NCI-H2196 treated with DMSO at 0.1 percent for 48 hours (cell line): ENCODE results near the gene ARHGAP31.
A peak's percentile ranks its signal among the peaks of the same experiment; 100 is the strongest.
"Not testable (repeated sequence)": the region's sequence is repeated elsewhere in the genome, so short reads cannot be mapped to it uniquely, and the experiment has no call there.

Experiments
- DNase-seq: peaks from one replicate; lab custom pipeline; 2025; ENCODE audit not compliant: unreplicated experiment; lab: John Stamatoyannopoulos, UW

The ARHGAP31 gene, protein sequence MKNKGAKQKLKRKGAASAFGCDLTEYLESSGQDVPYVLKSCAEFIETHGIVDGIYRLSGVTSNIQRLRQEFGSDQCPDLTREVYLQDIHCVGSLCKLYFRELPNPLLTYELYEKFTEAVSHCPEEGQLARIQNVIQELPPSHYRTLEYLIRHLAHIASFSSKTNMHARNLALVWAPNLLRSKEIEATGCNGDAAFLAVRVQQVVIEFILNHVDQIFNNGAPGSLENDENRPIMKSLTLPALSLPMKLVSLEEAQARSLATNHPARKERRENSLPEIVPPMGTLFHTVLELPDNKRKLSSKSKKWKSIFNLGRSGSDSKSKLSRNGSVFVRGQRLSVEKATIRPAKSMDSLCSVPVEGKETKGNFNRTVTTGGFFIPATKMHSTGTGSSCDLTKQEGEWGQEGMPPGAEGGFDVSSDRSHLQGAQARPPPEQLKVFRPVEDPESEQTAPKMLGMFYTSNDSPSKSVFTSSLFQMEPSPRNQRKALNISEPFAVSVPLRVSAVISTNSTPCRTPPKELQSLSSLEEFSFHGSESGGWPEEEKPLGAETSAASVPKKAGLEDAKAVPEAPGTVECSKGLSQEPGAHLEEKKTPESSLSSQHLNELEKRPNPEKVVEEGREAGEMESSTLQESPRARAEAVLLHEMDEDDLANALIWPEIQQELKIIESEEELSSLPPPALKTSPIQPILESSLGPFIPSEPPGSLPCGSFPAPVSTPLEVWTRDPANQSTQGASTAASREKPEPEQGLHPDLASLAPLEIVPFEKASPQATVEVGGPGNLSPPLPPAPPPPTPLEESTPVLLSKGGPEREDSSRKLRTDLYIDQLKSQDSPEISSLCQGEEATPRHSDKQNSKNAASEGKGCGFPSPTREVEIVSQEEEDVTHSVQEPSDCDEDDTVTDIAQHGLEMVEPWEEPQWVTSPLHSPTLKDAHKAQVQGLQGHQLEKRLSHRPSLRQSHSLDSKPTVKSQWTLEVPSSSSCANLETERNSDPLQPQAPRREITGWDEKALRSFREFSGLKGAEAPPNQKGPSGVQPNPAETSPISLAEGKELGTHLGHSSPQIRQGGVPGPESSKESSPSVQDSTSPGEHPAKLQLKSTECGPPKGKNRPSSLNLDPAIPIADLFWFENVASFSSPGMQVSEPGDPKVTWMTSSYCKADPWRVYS (N-terminal part only)

DNA sequence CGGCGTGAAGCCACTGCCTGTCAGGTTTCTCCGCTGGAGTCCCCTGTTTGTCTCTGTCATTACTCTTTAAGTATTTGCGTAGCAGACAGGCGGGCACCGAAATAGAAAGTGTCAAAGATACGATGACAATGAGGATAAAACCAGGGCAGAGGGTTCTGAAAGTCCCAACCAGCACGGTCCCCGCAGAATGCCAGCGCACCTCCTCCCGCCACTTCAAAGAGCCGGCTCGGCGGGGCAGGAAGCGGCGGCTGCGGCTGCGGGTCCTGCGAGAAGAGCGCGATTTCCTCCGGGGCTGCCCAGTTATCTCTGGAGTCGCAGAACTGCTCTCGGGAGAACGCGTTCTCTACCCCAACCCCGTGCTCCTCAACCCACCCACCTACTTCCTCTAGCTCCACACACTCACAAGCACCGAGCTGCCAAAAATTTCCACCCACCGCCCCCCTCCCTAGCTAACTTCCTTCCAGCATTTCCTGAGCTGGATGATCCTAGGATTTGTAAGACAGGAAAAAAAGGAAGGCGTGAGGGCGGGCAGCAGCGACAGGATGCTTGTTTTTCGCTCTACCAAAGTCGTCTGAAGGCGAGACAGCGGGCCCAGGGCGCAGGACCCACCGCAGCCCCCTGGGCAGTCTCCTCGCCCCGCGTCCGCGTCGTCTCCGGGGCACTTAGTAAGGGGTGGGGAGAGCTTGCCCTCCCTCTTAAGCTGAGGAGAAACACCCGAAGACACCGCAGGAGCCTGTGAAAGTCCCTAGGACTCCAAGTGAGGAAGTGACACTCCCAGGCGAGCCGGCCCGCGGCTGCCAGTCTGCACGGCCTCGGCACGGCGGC, at the start of gene ARHGAP31:
TSS of gene ARHGAP31 (plus strand) at position 513 of the 825 bp plus-strand sequence. CDS start 522 bp downstream, outside the sequence.
- no peak for DNase-seq

GRCh38 chr3:119245778-119246177, 48.4 kb upstream of the ARHGAP31 start:
- DNase-seq, result peak; percentile 69

DNA sequence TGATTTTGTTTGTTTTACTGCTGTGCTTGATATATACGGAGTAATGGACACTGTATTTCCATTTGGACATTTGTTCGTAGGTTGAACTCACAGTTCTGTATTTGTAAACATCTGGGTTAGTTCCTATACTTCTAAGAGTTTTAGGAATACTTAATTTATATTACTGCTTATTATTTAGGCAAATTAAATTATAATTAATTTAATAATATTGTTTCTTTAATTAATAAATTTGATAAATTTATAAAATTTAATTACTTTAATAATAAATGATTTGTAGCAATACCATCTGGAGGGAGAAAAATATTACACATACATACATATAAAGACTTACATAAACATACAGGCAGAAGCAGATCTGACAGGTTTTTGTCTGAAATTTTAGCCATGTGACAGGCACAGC, 39.0 kb upstream of the ARHGAP31 start:
- no peak for DNase-seq

- no peak for DNase-seq
These were observed 37.1 kb upstream of the ARHGAP31 start for GRCh38 chr3:119257111-119257510.

DNA sequence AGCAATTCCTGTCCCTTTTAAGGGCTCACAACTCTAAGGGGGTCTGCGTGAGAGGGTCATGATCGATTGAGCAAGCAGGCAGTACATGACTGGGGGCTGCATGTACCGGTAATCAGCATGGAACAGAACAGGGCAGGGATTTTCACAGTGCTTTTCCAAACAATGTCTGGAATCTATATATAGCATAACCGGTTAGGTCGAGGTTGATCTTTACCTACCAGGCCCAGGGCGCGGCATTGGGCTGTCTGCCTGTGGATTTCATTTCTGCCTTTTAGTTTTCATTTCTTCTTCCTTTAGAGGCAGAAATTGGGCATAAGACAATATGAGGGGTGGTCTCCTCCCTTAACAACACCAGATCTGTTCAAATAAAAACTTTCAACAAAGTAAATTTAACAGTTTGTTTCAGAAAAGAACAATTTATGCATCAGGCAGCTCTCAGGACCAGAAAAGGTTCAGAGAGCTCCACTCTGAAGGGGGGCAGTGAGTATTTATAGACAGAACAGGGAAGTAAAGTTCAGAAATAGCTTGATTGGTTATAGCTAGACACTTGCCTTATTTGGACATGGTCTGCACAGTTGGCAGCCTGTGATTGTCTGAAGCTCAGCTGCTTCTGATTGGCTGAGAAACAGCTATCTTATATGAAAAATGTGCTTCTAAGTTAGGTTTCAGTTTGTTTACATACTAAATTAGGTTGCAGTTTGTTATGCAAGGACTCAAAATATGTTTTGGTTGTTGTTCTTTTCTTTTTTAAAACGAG, 36.4 kb upstream of the ARHGAP31 start:
- DNase-seq, result no peak

DNA sequence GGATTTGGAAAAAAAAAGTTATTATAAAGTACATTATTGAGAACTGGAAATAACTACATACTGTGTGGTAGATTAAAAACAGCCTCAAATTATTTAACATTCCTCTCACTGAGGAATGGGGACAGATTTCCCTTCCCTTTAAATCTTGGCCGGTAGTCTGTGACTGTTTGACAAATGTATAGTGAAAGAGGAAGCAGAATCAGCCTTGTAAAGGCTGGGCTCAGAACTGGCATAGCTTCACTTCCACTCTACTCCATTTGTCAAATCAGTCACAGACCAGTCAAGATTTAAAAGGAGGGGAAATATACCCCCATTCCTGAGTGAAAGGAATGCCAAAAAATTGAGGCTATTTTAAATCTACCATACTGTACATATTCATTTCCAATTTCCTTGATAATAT, 35.3 kb upstream of the ARHGAP31 start:
- no peak for DNase-seq

DNA sequence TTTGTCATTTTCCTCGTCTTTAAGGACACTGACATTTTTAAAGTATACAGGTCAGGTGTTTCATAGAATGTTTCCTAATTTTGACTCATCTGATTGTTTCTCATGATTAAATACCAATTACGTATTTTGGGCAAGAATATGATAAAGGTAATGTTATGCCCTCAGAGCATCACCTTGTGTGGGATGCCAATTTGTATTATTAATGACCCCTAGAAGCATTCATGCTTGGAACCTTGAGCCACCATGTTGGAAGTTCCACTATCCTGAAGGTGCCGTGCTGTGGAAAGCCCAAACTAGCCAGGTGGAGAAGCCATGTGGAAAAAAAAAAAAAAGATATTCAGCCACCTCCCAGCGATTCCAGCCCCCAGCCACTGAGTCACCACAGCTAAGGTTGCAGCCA, 34.4 kb upstream of the ARHGAP31 start:
- DNase-seq, result no peak

DNA sequence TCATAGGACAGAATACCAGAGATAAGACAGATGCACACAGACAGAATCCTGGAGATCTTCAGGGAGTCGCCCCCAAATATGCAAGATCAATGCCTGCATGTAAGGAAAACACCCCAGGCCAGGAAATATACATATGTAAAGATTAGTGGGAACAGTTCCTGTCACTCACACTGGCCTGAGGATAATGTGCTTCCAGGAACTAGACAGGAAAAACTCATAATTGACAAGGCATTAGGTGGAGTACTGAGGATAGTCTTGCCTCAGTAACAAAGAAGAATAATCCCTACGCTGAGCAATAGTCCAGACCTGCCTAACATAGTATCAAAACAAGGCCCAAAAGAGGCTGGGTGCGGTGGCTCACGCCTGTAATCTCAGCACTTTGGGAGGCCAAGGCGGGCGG, 33.1 kb upstream of the ARHGAP31 start:
- no peak for DNase-seq

DNA sequence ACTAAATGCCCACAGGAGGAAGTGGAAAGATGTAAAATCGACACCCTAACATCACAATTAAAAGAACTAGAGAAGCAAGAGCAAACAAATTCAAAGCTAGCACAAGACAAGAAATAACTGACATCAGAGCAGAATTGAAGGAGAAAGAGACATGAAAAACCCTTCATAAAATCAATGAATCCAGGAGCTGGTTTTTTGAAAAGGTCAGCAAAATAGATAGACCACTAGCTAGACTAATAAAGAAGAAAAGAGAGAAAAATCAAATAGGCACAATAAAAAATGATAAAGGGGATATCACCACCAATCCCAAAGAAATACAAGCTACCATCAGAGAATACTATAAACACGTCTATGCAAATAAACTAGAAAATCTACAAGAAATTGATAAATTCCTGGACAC, 24.0 kb upstream of the ARHGAP31 start:
- DNase-seq, result not testable (repeated sequence)

- DNase-seq, result no peak
These were observed 17.5 kb upstream of the ARHGAP31 start for GRCh38 chr3:119276680-119277079.

DNA sequence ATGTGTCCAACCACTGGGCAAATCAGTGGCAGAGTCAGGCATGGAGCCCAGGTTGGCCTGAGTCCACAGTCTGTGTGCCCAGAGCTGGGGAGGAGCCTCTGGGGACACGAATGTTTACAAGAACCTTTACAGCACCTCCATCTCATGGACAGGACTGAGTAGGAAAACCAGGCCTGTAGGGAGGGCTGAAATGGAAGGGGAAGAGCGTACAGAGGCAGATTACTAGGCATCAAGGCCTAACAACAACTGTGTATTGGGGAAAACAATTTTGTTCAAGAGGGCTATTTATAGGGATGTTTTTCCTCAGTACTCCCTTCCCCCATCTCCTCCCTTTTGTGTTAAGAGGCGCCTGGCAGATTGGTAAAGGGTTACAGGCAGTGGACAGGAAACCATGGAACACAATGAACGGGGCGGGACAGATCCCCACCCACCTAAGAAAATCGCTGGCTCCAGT, 15.1 kb upstream of the ARHGAP31 start:
- no peak for DNase-seq

GRCh38 chr3:119279584-119280243, 14.5 kb upstream of the ARHGAP31 start:
- DNase-seq, result no peak

DNA sequence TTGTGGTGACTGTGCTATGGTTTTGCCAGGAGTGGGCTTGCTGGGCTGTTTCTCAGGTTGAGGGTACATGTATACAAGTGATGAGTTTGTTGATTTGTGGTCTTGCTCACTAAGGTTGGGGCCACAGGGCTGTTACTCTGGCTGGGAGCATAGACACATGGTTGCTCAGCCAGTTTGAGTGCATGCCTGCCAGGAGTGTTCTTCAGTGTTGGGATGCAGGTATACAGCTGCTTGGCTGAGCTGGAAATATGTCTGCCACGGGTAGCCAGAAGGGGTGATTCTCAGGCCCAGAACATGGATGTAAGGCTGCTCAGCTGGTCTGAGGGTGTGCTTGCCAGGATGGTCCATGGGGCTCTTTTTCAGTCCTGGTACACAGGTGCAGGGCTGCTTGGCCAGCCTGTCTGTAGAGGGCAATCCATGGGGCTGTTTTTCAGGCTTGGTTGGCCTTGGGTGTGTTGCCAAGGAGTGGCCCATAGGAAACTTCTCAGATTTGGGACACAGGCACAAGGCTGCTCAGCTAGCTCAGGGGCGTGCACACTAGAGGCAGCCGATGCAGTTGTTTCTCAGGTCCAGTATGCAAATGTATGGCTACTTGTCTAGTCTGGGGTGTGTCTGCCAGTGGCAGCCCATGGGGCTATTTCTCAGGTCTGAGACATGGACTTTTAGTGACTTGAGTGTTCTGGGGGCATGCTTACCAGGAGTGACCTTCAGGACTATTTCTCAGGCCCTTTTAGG, 5.3 kb upstream of the ARHGAP31 start:
- no peak for DNase-seq

- DNase-seq, result no peak
These were observed 4.8 kb upstream of the ARHGAP31 start for GRCh38 chr3:119289404-119289770.

DNA sequence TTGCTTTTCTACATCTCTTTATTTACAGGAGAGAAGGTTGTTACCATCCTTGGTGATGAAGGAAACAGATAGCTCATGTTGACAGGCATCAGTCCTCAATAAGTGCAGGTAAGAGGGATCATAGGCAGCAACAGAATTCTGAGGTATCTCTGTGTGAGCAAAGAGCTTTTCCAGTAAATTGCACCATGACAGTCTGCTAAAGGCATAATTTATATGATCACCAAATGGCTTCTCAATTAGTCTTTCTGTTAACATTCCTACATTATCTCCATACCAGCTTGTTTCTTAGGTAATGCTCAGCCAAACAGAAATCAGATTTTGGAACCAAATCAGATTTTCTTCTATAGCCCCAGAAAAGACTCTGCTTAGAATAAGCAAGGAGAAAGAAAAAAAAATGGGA, 3.6 kb upstream of the ARHGAP31 start:
- no peak for DNase-seq

DNA sequence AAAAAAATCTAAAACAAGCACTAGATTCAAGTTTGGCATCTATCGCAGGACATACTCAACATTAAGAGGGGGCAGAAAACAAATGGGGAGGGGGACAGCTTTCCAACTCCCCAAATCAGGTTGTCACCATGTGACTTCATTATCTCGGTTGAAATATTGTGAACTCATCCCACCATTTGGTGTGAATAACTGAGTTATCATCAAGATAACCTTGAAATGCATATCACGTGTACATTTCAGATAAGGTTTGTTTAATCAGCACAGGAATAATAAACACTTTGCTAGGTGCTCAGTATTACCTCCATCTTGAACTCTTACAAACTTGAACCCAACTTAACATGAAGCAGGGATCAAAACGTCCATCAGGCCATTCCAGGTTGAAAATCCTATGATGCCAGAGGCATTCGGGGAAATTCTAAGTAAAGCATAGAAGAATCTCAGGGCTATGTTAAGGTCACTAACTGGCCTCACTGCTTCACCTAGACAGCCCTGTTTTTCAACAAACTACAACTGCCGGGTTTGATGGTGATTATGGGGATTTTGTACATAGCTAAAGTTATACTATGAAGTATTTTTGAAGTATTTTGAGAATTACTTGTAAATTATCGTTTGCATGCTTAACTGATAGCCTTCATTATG, 3.0 kb upstream of the ARHGAP31 start:
- no peak for DNase-seq

GRCh38 chr3:119292666-119293065, 1.5 kb upstream of the ARHGAP31 start:
- no peak for DNase-seq
